Measurements from ENCODE around the gene LRRC32.

The LRRC32 gene

DNA sequence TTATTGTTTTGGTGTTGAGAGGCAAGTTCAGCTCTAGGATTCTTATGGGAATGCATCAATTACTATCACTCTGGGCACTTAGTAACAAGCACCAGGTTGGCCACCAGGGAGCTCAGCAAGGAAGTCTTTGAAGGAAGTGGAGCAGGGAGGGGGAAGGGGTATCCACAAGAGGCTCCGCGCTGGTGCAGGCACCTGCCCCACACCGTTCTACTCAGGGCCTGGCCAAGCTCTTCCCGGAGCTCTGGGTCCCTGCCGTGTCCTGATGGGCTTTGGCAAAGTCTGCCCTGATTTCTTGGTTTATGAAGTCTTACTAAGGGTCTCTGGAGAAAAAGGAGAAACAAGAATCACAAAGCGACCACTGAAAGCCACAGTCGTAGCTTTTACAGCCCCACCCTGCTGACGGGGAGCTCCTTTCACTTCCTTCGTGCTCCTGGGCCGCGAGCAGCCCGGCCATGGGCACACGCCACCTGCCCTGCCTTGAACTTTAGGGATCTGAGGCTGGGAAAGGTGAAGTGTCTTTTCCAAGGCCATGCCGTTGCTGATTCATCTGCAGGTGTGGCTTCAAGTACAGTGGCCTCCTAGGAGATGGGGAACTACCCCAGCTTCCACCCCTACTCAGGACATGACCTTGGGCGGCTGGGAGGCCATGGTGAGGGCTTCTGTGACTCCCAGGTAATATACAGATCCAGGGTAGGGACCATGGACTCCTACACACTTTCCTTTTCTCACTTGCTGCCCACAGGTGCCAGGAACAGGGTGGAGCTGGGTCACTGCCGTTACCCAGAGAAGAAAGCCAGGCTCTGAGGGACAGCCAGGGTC lies 15.9 kb upstream of the LRRC32 start (continued):
- TF ChIP-seq, protein P1, sequence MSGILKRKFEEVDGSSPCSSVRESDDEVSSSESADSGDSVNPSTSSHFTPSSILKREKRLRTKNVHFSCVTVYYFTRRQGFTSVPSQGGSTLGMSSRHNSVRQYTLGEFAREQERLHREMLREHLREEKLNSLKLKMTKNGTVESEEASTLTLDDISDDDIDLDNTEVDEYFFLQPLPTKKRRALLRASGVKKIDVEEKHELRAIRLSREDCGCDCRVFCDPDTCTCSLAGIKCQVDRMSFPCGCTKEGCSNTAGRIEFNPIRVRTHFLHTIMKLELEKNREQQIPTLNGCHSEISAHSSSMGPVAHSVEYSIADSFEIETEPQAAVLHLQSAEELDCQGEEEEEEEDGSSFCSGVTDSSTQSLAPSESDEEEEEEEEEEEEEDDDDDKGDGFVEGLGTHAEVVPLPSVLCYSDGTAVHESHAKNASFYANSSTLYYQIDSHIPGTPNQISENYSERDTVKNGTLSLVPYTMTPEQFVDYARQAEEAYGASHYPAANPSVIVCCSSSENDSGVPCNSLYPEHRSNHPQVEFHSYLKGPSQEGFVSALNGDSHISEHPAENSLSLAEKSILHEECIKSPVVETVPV (CRISPR knock-in tag; IDR thresholded peaks at IDR 0.05), result no peak
- no peak for TF ChIP-seq TOX (CRISPR knock-in tag; IDR thresholded peaks at IDR 0.05; ENCODE audit: borderline replicate concordance)

GRCh38 chr11:76685831-76686230 lies 15.3 kb upstream of the LRRC32 start:
- no peak for ATAC-seq
- no peak for TF ChIP-seq CSDC2 (CRISPR knock-in tag; IDR thresholded peaks at IDR 0.05)
- TF ChIP-seq, protein P2, sequence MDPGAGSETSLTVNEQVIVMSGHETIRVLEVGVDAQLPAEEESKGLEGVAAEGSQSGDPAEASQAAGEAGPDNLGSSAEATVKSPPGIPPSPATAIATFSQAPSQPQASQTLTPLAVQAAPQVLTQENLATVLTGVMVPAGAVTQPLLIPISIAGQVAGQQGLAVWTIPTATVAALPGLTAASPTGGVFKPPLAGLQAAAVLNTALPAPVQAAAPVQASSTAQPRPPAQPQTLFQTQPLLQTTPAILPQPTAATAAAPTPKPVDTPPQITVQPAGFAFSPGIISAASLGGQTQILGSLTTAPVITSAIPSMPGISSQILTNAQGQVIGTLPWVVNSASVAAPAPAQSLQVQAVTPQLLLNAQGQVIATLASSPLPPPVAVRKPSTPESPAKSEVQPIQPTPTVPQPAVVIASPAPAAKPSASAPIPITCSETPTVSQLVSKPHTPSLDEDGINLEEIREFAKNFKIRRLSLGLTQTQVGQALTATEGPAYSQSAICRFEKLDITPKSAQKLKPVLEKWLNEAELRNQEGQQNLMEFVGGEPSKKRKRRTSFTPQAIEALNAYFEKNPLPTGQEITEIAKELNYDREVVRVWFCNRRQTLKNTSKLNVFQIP (CRISPR knock-in tag; IDR thresholded peaks at IDR 0.05; ENCODE audit: borderline replicate concordance, low read depth), result no peak
- no peak for TF ChIP-seq ISL1 (CRISPR knock-in tag; IDR thresholded peaks at IDR 0.05)
- TF ChIP-seq BACH2 (CRISPR knock-in tag; IDR thresholded peaks at IDR 0.05; ENCODE audit: borderline replicate concordance), result no peak
- no peak for TF ChIP-seq OSR1 (CRISPR knock-in tag; IDR thresholded peaks at IDR 0.05)
- no peak for TF ChIP-seq ZNF70 (CRISPR knock-in tag; IDR thresholded peaks at IDR 0.05)
- TF ChIP-seq, protein P3, sequence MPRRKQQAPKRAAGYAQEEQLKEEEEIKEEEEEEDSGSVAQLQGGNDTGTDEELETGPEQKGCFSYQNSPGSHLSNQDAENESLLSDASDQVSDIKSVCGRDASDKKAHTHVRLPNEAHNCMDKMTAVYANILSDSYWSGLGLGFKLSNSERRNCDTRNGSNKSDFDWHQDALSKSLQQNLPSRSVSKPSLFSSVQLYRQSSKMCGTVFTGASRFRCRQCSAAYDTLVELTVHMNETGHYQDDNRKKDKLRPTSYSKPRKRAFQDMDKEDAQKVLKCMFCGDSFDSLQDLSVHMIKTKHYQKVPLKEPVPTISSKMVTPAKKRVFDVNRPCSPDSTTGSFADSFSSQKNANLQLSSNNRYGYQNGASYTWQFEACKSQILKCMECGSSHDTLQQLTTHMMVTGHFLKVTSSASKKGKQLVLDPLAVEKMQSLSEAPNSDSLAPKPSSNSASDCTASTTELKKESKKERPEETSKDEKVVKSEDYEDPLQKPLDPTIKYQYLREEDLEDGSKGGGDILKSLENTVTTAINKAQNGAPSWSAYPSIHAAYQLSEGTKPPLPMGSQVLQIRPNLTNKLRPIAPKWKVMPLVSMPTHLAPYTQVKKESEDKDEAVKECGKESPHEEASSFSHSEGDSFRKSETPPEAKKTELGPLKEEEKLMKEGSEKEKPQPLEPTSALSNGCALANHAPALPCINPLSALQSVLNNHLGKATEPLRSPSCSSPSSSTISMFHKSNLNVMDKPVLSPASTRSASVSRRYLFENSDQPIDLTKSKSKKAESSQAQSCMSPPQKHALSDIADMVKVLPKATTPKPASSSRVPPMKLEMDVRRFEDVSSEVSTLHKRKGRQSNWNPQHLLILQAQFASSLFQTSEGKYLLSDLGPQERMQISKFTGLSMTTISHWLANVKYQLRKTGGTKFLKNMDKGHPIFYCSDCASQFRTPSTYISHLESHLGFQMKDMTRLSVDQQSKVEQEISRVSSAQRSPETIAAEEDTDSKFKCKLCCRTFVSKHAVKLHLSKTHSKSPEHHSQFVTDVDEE (CRISPR knock-in tag; IDR thresholded peaks at IDR 0.05), result no peak
- TF ChIP-seq ESRRG (CRISPR knock-in tag; IDR thresholded peaks at IDR 0.05), result no peak
- TF ChIP-seq TOX (CRISPR knock-in tag; IDR thresholded peaks at IDR 0.05; ENCODE audit: borderline replicate concordance), result no peak
- no peak for TF ChIP-seq SNAI2 (CRISPR knock-in tag; IDR thresholded peaks at IDR 0.05)
- TF ChIP-seq ZNF8 (CRISPR knock-in tag; IDR thresholded peaks at IDR 0.05), result no peak
- TF ChIP-seq TCF4 (CRISPR knock-in tag; IDR thresholded peaks at IDR 0.05; ENCODE audit: borderline replicate concordance), result no peak
- TF ChIP-seq GLIS3 (CRISPR knock-in tag; IDR thresholded peaks at IDR 0.05), result no peak
- no peak for TF ChIP-seq ZFP30 (CRISPR knock-in tag; IDR thresholded peaks at IDR 0.05)
- TF ChIP-seq, protein P1 (CRISPR knock-in tag; IDR thresholded peaks at IDR 0.05), result no peak
- no peak for TF ChIP-seq ZNF565 (CRISPR knock-in tag; conservative IDR thresholded peaks at IDR 0.05; ENCODE audit: low read depth)

DNA sequence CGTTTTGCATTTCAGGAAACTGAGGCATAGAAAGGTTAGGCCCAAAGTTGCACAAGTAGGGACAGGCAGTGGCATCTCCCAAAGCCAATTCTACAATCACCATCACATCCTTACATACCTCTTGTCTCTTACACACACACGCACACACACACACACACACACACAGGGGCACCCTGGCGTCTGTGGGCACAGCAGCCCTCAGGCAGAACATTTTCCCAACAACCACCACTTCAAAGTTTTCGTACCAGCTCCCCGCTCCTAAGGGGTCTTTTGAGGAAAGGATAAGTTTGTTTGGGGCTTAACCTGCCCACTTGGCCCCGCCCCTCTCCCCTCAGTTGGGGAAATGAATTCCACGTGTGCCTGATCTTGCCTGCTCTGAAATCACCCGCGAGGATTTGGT lies 14.7 kb upstream of the LRRC32 start:
- no peak for ATAC-seq
- TF ChIP-seq OSR1 (CRISPR knock-in tag; IDR thresholded peaks at IDR 0.05) (no peak), TOX (CRISPR knock-in tag; IDR thresholded peaks at IDR 0.05; ENCODE audit: borderline replicate concordance) (no peak), ZNF565 (CRISPR knock-in tag; conservative IDR thresholded peaks at IDR 0.05; ENCODE audit: low read depth) (no peak), ZC3H10 (CRISPR knock-in tag; IDR thresholded peaks at IDR 0.05) (no peak), ZFP3 (CRISPR knock-in tag; IDR thresholded peaks at IDR 0.05) (no peak), ZFP30 (CRISPR knock-in tag; IDR thresholded peaks at IDR 0.05) (no peak), TCF4 (CRISPR knock-in tag; IDR thresholded peaks at IDR 0.05; ENCODE audit: borderline replicate concordance) (no peak), BACH2 (CRISPR knock-in tag; IDR thresholded peaks at IDR 0.05; ENCODE audit: borderline replicate concordance) (no peak), PPARA (CRISPR knock-in tag; IDR thresholded peaks at IDR 0.05; ENCODE audit: borderline replicate concordance) (no peak), ZNF70 (CRISPR knock-in tag; IDR thresholded peaks at IDR 0.05) (no peak), ZNF8 (CRISPR knock-in tag; IDR thresholded peaks at IDR 0.05) (no peak), ARNTL (CRISPR knock-in tag; IDR thresholded peaks at IDR 0.05; ENCODE audit: borderline replicate concordance, low read depth) (no peak), SNAI2 (CRISPR knock-in tag; IDR thresholded peaks at IDR 0.05) (no peak), ESRRG (CRISPR knock-in tag; IDR thresholded peaks at IDR 0.05) (no peak)
- TF ChIP-seq, protein P3 (CRISPR knock-in tag; IDR thresholded peaks at IDR 0.05), result no peak
- TF ChIP-seq, protein P4, sequence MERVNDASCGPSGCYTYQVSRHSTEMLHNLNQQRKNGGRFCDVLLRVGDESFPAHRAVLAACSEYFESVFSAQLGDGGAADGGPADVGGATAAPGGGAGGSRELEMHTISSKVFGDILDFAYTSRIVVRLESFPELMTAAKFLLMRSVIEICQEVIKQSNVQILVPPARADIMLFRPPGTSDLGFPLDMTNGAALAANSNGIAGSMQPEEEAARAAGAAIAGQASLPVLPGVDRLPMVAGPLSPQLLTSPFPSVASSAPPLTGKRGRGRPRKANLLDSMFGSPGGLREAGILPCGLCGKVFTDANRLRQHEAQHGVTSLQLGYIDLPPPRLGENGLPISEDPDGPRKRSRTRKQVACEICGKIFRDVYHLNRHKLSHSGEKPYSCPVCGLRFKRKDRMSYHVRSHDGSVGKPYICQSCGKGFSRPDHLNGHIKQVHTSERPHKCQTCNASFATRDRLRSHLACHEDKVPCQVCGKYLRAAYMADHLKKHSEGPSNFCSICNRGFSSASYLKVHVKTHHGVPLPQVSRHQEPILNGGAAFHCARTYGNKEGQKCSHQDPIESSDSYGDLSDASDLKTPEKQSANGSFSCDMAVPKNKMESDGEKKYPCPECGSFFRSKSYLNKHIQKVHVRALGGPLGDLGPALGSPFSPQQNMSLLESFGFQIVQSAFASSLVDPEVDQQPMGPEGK (CRISPR knock-in tag; IDR thresholded peaks at IDR 0.05; ENCODE audit: borderline replicate concordance), result no peak
- TF ChIP-seq, protein P1 (CRISPR knock-in tag; IDR thresholded peaks at IDR 0.05), result no peak

Measured in SK-N-SH treated with all-trans-retinoic acid at 6 μM for 48 hours (cell line).